GM12891 (cell line): ENCODE results near the gene STAB1.

Experiments used
- POLR2A ChIP-seq: IDR thresholded peaks from 2 replicates; pipeline ENCODE4 v1.6.1; 2011; ENCODE audit warnings: low read depth, low read length, control low read depth
- POLR2AphosphoS5 ChIP-seq: IDR thresholded peaks from 2 replicates; pipeline ENCODE4 v1.6.1; 2011; ENCODE audit warnings: low read depth, low read length, control low read depth
- TAF1 ChIP-seq: IDR thresholded peaks from 2 replicates; pipeline ENCODE4 v1.6.1; 2011; ENCODE audit warnings: low read depth, low read length, control low read depth

DNA sequence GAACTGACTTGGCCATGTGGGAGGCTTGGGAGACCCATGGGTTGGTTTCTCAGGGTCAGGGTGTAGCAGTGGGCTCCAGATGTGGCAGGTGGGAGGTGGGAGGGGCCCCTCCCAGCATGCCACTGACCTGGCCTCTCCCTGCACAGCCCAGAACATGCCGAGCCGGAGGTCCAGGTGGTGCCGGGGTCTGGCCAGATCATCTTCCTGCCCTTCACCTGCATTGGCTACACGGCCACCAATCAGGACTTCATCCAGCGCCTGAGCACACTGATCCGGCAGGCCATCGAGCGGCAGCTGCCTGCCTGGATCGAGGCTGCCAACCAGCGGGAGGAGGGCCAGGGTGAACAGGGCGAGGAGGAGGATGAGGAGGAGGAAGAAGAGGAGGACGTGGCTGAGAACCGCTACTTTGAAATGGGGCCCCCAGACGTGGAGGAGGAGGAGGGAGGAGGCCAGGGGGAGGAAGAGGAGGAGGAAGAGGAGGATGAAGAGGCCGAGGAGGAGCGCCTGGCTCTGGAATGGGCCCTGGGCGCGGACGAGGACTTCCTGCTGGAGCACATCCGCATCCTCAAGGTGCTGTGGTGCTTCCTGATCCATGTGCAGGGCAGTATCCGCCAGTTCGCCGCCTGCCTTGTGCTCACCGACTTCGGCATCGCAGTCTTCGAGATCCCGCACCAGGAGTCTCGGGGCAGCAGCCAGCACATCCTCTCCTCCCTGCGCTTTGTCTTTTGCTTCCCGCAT is 7.9 kb upstream of the STAB1 start:
- TF ChIP-seq TAF1 (no peak), POLR2A (no peak), POLR2AphosphoS5 (no peak)
